Activated gamma-delta T cell treated with Interleukin-2 at 50 U/mL for 16 hours (primary cell): ENCODE results near the gene CD53.
"Not testable (repeated sequence)": the region's sequence is repeated elsewhere in the genome, so short reads cannot be mapped to it uniquely, and the experiment has no call there.

Source experiments
- DNase-seq: peaks from one replicate; pipeline ENCODE4 v3.0.0-alpha.2; 2020

Gene CD53

GRCh38 chr1:110918016-110918415, 45.1 kb downstream of the CD53 start:
- DNase-seq, result no peak

GRCh38 chr1:110921953-110922352, 49.0 kb downstream of the CD53 start:
- DNase-seq, result no peak

DNA sequence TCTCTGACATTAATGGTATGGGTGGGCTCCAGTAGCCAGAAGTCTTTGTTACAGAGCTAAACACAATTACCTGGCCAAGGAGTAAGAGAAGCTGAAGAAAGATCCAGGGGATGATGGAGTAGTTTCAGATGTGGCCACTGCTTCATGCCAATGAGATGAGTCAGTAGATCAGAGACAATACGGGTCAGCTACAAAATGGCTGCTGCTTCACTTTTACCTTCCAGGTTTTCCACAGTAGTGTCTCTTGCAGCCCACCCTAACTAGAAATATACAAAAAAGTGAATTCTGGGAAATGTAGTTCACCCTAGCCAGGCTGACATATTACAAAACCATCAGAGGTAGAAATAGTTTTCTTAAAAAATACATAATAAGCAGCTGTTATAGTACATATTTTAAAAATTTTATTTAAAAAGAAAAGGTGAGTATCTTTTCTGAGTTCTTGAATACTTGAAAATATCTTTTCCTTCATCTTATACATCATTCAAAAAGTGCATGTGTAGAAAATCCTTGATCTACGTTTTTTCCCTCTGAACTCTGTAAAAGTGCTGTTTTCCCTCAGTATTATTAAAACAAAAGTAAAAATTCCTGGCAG, 54.6 kb downstream of the CD53 start:
- DNase-seq, result no peak

DNA sequence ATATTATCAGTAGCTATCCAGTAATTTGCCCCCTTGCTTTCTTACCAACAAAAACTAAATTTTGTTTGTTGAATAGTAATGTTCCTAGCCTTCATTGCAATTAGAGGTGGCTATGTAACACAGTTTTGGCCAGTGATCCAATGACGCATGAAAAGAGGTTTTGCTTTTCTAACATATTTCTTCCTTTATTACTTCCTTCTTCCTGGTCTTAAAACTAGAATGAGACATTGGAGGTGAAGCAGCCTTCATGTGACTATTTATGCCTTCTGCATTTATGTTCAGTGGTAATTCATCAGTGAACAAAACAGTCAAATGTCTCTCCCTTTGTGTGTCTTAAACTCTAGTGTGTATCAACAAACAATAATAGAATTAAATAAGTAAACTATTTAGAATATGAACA, 55.2 kb downstream of the CD53 start:
- no peak for DNase-seq

GRCh38 chr1:110928904-110929303, 56.0 kb downstream of the CD53 start:
- DNase-seq, result no peak

- DNase-seq, result not testable (repeated sequence)
Observed at GRCh38 chr1:110931097-110931496, 58.1 kb downstream of the CD53 start.

- no peak for DNase-seq
Observed at GRCh38 chr1:110936567-110936966, 63.6 kb downstream of the CD53 start.

GRCh38 chr1:110944806-110945205, 71.9 kb downstream of the CD53 start:
- DNase-seq, result no peak

DNA sequence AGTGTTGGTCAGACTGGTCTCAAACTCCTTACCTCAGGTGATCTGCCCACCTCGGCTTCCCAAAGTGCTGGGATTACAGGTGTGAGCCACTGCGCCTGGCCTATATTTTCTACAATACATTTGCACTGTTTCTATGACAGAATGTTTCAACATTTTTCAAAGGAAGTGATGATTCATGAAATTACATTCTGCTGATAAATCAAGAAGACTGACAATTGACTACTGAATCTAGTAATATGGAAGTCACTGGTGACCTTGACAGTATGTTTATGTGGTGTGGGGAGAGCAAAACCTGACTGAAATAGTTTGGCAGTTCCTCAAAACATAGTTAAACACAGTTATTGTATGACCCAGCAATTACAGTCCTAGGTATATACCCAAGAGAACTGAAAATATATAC, 72.7 kb downstream of the CD53 start:
- no peak for DNase-seq

- no peak for DNase-seq
Observed at GRCh38 chr1:110948038-110948810, 75.3 kb downstream of the CD53 start.
